Right atrium auricular region (tissue), 2 donors: ENCODE measurements around the gene KRTAP10-3. TPM values are rescaled to one million over a fixed set of nuclear protein-coding genes. Genes with fewer than 3 reads are reported as not detected.
"Not testable (repeated sequence)": the region's sequence is repeated elsewhere in the genome, so short reads cannot be mapped to it uniquely, and the experiment has no call there.

Experiments used
- DNase-seq: peaks from one replicate; pipeline ENCODE4 v3.0.0-alpha.2; 2019; ENCODE audit warnings: low spot score
- H3K27ac ChIP-seq, 2 donors: fragments of 200-600 bp; sonication (generic); 1 replicate in 1 of 2; 2 replicates in 1 of 2; pipeline ENCODE4 v1.5.1; 2016 to 2019
- H3K27me3 ChIP-seq, 2 donors: fragments of 200-600 bp; sonication (generic); one replicate each; pipeline versions ENCODE4 v1.5.1 to v1.6.0; 2017 to 2019
- H3K36me3 ChIP-seq: fragments of 200-600 bp; sonication (generic); one replicate; pipeline ENCODE4 v1.5.1; 2016
- H3K4me1 ChIP-seq, 2 donors: fragments of 200-600 bp; sonication (generic); one replicate each; pipeline versions ENCODE4 v1.5.1 to v1.6.0; 2017 to 2019
- H3K4me3 ChIP-seq, 2 donors: fragments of 200-600 bp; sonication (generic); 1 replicate in 1 of 2; 2 replicates in 1 of 2; pipeline ENCODE4 v1.5.1; 2017 to 2019; ENCODE audit warnings: mild to moderate bottlenecking in 1 of 2, moderate library complexity in 1 of 2
- H3K9me3 ChIP-seq, 2 donors: fragments of 200-600 bp; sonication (generic); one replicate each; pipeline ENCODE4 v1.5.1; 2019
- total RNA-seq, 2 donors: library from RNA; depleted of rRNA; stranded (reverse); fragments of >200 nt; gene quantifications; one replicate each; pipeline ENCODE4 v1.1.0, GENCODE V29; 2016
- TF ChIP-seq, protein P1 (sequence below), 2 donors: fragments of 200-600 bp; sonication (generic); IDR thresholded peaks; one replicate each; pipeline ENCODE4 v1.5.1; 2019; ENCODE audit warnings: antibody characterized with exemption in 2 of 2

Gene KRTAP10-3
- total RNA-seq, 2 donors from 2014 or later = not detected

DNA sequence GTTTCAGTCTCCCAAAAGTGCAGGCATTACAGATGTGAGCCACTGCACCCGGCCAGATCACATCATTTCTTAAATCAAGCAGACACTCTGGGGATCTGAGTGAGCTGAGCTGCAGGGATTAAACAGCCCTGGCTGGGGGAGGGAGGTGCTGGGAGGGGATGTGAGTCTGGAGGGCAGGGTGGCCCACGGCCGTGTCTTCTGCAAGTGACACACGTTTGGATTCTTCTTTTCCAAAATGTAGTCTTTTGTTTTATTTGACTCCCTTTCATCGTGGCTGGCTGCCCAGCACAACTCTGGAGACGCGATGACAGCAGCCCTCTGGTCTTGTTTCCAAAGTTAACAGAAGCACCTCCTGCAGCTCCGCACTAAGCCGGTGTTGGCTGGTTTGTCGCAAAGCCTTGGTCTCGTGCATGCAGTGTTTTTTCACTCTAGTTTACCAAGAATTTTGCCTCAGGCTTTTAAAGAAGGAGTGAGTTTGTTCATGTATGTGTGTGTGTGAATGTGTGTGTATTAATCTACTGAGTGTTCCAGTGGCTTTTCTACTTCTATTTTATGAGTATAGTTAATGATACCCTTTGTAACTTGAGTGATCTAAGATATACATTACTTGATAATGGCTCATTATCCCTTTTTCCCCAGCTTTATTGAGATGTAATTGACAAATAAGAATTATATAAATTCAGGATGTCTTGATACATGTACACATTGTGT, 24.6 kb upstream of the KRTAP10-3 start:
- H3K27me3 ChIP-seq = no peaks in the 10 kb centered on the region

GRCh38 chr21:44582055-44582454, 23.5 kb upstream of the KRTAP10-3 start:
- H3K27me3 ChIP-seq = no peaks in the 10 kb centered on the region
- DNase-seq = peak; percentile 44
- TF ChIP-seq, protein P1, sequence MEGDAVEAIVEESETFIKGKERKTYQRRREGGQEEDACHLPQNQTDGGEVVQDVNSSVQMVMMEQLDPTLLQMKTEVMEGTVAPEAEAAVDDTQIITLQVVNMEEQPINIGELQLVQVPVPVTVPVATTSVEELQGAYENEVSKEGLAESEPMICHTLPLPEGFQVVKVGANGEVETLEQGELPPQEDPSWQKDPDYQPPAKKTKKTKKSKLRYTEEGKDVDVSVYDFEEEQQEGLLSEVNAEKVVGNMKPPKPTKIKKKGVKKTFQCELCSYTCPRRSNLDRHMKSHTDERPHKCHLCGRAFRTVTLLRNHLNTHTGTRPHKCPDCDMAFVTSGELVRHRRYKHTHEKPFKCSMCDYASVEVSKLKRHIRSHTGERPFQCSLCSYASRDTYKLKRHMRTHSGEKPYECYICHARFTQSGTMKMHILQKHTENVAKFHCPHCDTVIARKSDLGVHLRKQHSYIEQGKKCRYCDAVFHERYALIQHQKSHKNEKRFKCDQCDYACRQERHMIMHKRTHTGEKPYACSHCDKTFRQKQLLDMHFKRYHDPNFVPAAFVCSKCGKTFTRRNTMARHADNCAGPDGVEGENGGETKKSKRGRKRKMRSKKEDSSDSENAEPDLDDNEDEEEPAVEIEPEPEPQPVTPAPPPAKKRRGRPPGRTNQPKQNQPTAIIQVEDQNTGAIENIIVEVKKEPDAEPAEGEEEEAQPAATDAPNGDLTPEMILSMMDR (IDR thresholded peaks at IDR 0.05) = no peak
- no peak overlapping the region for H3K4me3 ChIP-seq
- no peaks in the 10 kb centered on the region for H3K36me3 ChIP-seq
- H3K4me1 ChIP-seq = no peaks in the 10 kb centered on the region
- H3K27ac ChIP-seq = no peak overlapping the region
- H3K9me3 ChIP-seq = peaks cover 0 to 17% of the 10 kb centered on the region in 2 donors

More for the DNA sequence above, 24.6 kb upstream of the KRTAP10-3 start:
- Histone ChIP-seq H3K9me3 (peaks cover 0 to 13% of the 10 kb centered on the region in 2 donors), H3K4me3 (no peak overlapping the region), H3K36me3 (no peaks in the 10 kb centered on the region), H3K27ac (no peak overlapping the region), H3K4me1 (no peaks in the 10 kb centered on the region)
- DNase-seq = peak; percentile 36
- TF ChIP-seq, protein P1 (IDR thresholded peaks at IDR 0.05) = no peak

- no peak for DNase-seq
- TF ChIP-seq, protein P1 (IDR thresholded peaks at IDR 0.05) = no peak
- Histone ChIP-seq H3K27me3 (no peaks in the 10 kb centered on the region), H3K36me3 (no peaks in the 10 kb centered on the region), H3K27ac (no peak overlapping the region), H3K4me3 (no peak overlapping the region), H3K9me3 (peaks cover 0 to 23% of the 10 kb centered on the region in 2 donors), H3K4me1 (no peaks in the 10 kb centered on the region)
Observed at GRCh38 chr21:44581158-44581557, 22.6 kb upstream of the KRTAP10-3 start.

DNA sequence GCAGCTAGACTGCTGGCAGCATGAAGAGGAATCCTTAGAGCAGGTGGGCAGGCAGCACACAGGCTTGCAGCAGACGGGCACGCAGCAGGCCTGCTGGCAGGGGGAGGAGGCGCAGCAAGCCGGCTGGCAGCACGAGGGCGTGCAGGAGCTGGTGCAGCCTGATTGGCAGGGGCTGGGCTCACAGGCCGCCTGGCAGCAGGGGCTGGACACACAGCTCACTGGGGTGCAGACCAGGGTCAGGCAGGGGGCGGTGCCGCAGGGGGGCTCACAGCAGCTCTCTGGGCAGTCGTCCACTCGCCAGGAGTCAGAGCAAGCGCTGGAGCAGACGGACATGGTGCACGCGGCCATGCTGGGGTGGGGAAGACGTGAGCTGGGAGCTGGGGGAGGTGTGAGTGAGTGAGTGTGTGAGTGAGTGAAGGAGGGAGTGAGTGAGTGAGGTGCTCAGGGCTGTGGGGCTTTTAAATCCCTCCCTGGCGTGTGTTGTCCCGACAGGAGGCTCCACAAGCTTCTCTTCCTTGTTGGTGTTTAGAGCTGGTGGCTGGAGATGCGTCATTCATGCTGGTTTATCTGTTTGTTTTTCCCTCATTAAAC, 21.7 kb upstream of the KRTAP10-3 start, which contains the start of gene KRTAP10-5:
TSS of gene KRTAP10-5 (minus strand) at position 374 of the 591 bp plus-strand sequence. CDS start at position 348, 26 bp downstream.
- not testable (repeated sequence) for H3K27me3 ChIP-seq, H3K36me3 ChIP-seq, H3K4me1 ChIP-seq, H3K4me3 ChIP-seq, H3K27ac ChIP-seq
- peaks cover 0 to 23% of the 10 kb centered on the region in 2 donors for H3K9me3 ChIP-seq
- DNase-seq = peak; percentile 11

DNA sequence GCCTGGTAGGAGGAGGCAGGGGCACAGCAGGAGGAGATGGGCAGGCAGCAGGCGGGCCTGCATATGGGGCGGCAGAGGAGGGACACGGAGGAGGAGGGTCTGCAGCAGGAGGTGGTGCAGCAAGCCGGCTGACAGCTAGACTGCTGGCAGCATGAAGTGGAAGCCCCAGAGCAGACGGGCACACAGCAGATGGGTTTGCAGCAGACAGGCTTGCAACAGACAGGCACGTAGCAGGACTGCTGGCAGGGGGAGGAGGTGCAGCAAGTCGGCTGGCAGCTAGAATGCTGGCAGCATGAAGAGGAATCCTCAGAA, 21.2 kb upstream of the KRTAP10-3 start:
- TF ChIP-seq, protein P1 (IDR thresholded peaks at IDR 0.05) = no peak
- Histone ChIP-seq H3K27me3 (no peaks in the 10 kb centered on the region), H3K36me3 (no peaks in the 10 kb centered on the region), H3K9me3 (peaks cover 0 to 23% of the 10 kb centered on the region in 2 donors), H3K4me3 (no peak overlapping the region), H3K4me1 (no peaks in the 10 kb centered on the region), H3K27ac (no peak overlapping the region)
- no peak for DNase-seq

DNA sequence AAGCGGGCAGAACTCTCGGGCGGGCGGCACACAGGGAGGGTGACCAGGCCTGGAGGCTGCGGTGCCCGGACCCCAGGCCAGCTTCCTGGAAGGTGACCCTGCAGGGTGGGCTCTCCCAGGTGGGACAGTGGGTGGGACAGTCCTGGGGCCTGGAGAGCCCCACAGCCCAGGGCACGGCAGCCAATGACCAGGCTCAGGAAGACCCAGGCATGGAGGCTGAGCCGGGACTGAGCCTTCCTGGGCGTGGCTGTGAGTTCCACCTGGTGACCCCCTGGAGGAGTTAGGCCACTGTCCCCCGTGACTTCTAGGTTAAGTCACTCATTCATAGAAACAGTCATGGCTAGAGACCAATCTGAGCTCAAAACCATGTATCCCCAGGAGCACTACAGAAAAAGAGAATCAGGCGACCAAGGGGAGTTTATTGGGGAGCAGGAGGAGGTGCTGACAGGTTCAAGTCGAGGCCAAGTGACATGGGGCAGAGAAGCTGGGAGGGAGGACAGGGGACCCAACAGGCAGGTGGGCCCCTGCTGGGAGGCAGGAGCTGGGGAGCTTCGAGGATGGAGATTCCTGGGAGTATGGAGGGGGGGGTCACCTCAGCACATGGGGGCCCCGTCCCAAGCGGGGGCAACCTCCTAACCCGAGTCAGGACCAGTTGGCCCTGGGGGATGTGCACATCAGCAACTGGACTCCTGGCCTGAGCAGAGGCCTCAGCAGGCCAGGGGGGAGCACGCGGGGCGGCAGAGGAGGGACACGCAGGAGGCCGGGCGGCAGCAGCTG, 20.6 kb upstream of the KRTAP10-3 start:
- peak; percentile 26 for DNase-seq
- Histone ChIP-seq H3K27ac (no peak overlapping the region), H3K36me3 (no peaks in the 10 kb centered on the region), H3K4me1 (no peaks in the 10 kb centered on the region), H3K4me3 (no peak overlapping the region), H3K9me3 (peaks cover 0 to 23% of the 10 kb centered on the region in 2 donors), H3K27me3 (no peaks in the 10 kb centered on the region)
- TF ChIP-seq, protein P1 (IDR thresholded peaks at IDR 0.05) = no peak
